ENCODE measurements around the gene MRPS11.

MRPS11 gene

GRCh38 chr15:88509964-88510363 is 42.5 kb downstream of the MRPS11 start:
- TF ChIP-seq REST (IDR thresholded peaks at IDR 0.05; ENCODE audit: insufficient read depth in 1 of 2, low read depth in 2 of 2, low read length in 2 of 2) (no peak), FOXP2 (optimal IDR thresholded peaks at IDR 0.05; ENCODE audit: borderline replicate concordance, extremely low read depth, extremely low read length, insufficient read depth) (no peak), TAF1 (IDR thresholded peaks at IDR 0.05; ENCODE audit: borderline replicate concordance, insufficient read depth, low read length) (no peak), POLR2AphosphoS5 (IDR thresholded peaks at IDR 0.05; ENCODE audit: low read depth, low read length) (no peak), SIN3A (IDR thresholded peaks at IDR 0.05; ENCODE audit: borderline replicate concordance, insufficient read depth, low read length) (no peak)

- TF ChIP-seq FOXP2 (optimal IDR thresholded peaks at IDR 0.05; ENCODE audit: borderline replicate concordance, extremely low read depth, extremely low read length, insufficient read depth) (no peak), POLR2AphosphoS5 (IDR thresholded peaks at IDR 0.05; ENCODE audit: low read depth, low read length) (no peak), REST (IDR thresholded peaks at IDR 0.05; ENCODE audit: insufficient read depth in 1 of 2, low read depth in 2 of 2, low read length in 2 of 2) (no peak), SIN3A (IDR thresholded peaks at IDR 0.05; ENCODE audit: borderline replicate concordance, insufficient read depth, low read length) (no peak), TAF1 (IDR thresholded peaks at IDR 0.05; ENCODE audit: borderline replicate concordance, insufficient read depth, low read length) (no peak)
Observed at GRCh38 chr15:88511161-88511560, 43.7 kb downstream of the MRPS11 start.

- no peak for TF ChIP-seq POLR2AphosphoS5 (IDR thresholded peaks at IDR 0.05; ENCODE audit: low read depth, low read length)
- no peak for TF ChIP-seq REST (IDR thresholded peaks at IDR 0.05; ENCODE audit: insufficient read depth in 1 of 2, low read depth in 2 of 2, low read length in 2 of 2)
Observed at GRCh38 chr15:88512078-88512477, 44.6 kb downstream of the MRPS11 start.

GRCh38 chr15:88512601-88513000 is 45.1 kb downstream of the MRPS11 start:
- TF ChIP-seq FOXP2 (optimal IDR thresholded peaks at IDR 0.05; ENCODE audit: borderline replicate concordance, extremely low read depth, extremely low read length, insufficient read depth) (no peak), POLR2AphosphoS5 (IDR thresholded peaks at IDR 0.05; ENCODE audit: low read depth, low read length) (no peak), REST (IDR thresholded peaks at IDR 0.05; ENCODE audit: insufficient read depth in 1 of 2, low read depth in 2 of 2, low read length in 2 of 2) (no peak), TAF1 (IDR thresholded peaks at IDR 0.05; ENCODE audit: borderline replicate concordance, insufficient read depth, low read length) (no peak), SIN3A (IDR thresholded peaks at IDR 0.05; ENCODE audit: borderline replicate concordance, insufficient read depth, low read length) (no peak)

- TF ChIP-seq TAF1 (IDR thresholded peaks at IDR 0.05; ENCODE audit: borderline replicate concordance, insufficient read depth, low read length) = no peak
- no peak for TF ChIP-seq REST (IDR thresholded peaks at IDR 0.05; ENCODE audit: insufficient read depth in 1 of 2, low read depth in 2 of 2, low read length in 2 of 2)
- TF ChIP-seq FOXP2 (optimal IDR thresholded peaks at IDR 0.05; ENCODE audit: borderline replicate concordance, extremely low read depth, extremely low read length, insufficient read depth) = no peak
- no peak for TF ChIP-seq POLR2AphosphoS5 (IDR thresholded peaks at IDR 0.05; ENCODE audit: low read depth, low read length)
- no peak for TF ChIP-seq SIN3A (IDR thresholded peaks at IDR 0.05; ENCODE audit: borderline replicate concordance, insufficient read depth, low read length)
Observed at GRCh38 chr15:88513195-88513594, 45.7 kb downstream of the MRPS11 start.
